Astrocyte (in vitro differentiated cells and primary cell): ENCODE results near the gene SLC26A6. TPM values are rescaled to one million over a fixed set of nuclear protein-coding genes. Genes with fewer than 3 reads are reported as not detected.

Source experiments
- DNase-seq: peaks from one replicate; pipeline ENCODE4 v3.0.0-alpha.2; 2010; ENCODE audit warnings: low read depth
- FAIRE-seq: peaks from 2 replicates; lab custom pipeline; 2011; peaks lifted over from hg19 to GRCh38; lab: Jason Lieb, UNC
- H2AFZ ChIP-seq: 2 replicates; pipeline ENCODE4 v1.6.0; 2012; ENCODE audit warnings: low read depth, low read length, inconsistent platforms
- H3K27ac ChIP-seq: 2 replicates; pipeline ENCODE4 v1.5.1; 2011; ENCODE audit warnings: low read depth, low read length, inconsistent platforms
- H3K27me3 ChIP-seq: 2 replicates; pipeline ENCODE4 v1.6.0; 2011; ENCODE audit warnings: low read length, inconsistent platforms; ENCODE audit not compliant: insufficient read depth
- H3K36me3 ChIP-seq: 2 replicates; pipeline ENCODE4 v1.5.1; 2011; ENCODE audit warnings: low read length, inconsistent platforms; ENCODE audit not compliant: insufficient read depth
- H3K4me1 ChIP-seq: 2 replicates; pipeline ENCODE4 v1.5.1; 2011; ENCODE audit warnings: low read length, inconsistent platforms; ENCODE audit not compliant: insufficient read depth
- H3K4me2 ChIP-seq: 2 replicates; pipeline ENCODE4 v1.6.0; 2012; ENCODE audit warnings: low read length, inconsistent platforms
- H3K4me3 ChIP-seq: 2 replicates; pipeline ENCODE4 v1.5.1; 2011; ENCODE audit warnings: low read depth, mild to moderate bottlenecking, low read length, inconsistent platforms; ENCODE audit not compliant: insufficient read depth
- H3K79me2 ChIP-seq: 2 replicates; pipeline ENCODE4 v1.6.0; 2012; ENCODE audit warnings: mild to moderate bottlenecking, low read length, inconsistent platforms; ENCODE audit not compliant: insufficient read depth
- H3K9ac ChIP-seq: 2 replicates; pipeline ENCODE4 v1.6.0; 2012; ENCODE audit warnings: mild to moderate bottlenecking, low read length, inconsistent platforms
- H3K9me3 ChIP-seq: 2 replicates; pipeline ENCODE4 v1.5.1; 2012; ENCODE audit warnings: low read depth, mild to moderate bottlenecking, low read length, inconsistent platforms; ENCODE audit not compliant: insufficient read depth
- H4K20me1 ChIP-seq: 2 replicates; pipeline ENCODE4 v1.6.0; 2012; ENCODE audit warnings: low read length, inconsistent platforms; ENCODE audit not compliant: insufficient read depth
- H3K27ac Mint-ChIP-seq: one replicate; pipeline ENCODE4 v1.8.0; 2021; ENCODE audit warnings: mild to moderate bottlenecking, mixed read lengths; ENCODE audit not compliant: unreplicated experiment
- H3K27me3 Mint-ChIP-seq: one replicate; pipeline ENCODE4 v1.8.0; 2021; ENCODE audit warnings: low read depth, mixed read lengths; ENCODE audit not compliant: unreplicated experiment
- H3K36me3 Mint-ChIP-seq: one replicate; pipeline ENCODE4 v1.8.0; 2021; ENCODE audit warnings: low read depth, mixed read lengths; ENCODE audit not compliant: unreplicated experiment
- H3K4me1 Mint-ChIP-seq: one replicate; pipeline ENCODE4 v1.8.0; 2021; ENCODE audit warnings: low read depth, mixed read lengths; ENCODE audit not compliant: unreplicated experiment
- H3K4me3 Mint-ChIP-seq: one replicate; pipeline ENCODE4 v1.8.0; 2021; ENCODE audit warnings: mild to moderate bottlenecking, moderate library complexity, mixed read lengths; ENCODE audit not compliant: unreplicated experiment
- H3K9me3 Mint-ChIP-seq: one replicate; pipeline ENCODE4 v1.8.0; 2021; ENCODE audit warnings: mild to moderate bottlenecking, mixed read lengths; ENCODE audit not compliant: unreplicated experiment
- CTCF ChIP-seq: IDR thresholded peaks from 2 replicates; pipeline ENCODE4 v1.5.1; 2011; ENCODE audit warnings: low read depth, mild to moderate bottlenecking, inconsistent platforms, low read length, moderate library complexity; ENCODE audit not compliant: insufficient read depth
- EZH2 ChIP-seq: IDR thresholded peaks from 2 replicates; pipeline ENCODE4 v1.6.1; 2012; ENCODE audit warnings: mild to moderate bottlenecking, low read length, inconsistent platforms; ENCODE audit not compliant: insufficient read depth
- total RNA-seq: library from RNA; stranded (reverse); gene quantifications from 2 replicates; pipeline ENCODE4 v1.2.1, GENCODE V29; 2021

SLC26A6 gene
- total RNA-seq, 1 donor from 2014 or later = 32.0 TPM

- no peak overlapping the region for H3K27ac Mint-ChIP-seq
- no peaks in the 10 kb centered on the region for H3K9me3 Mint-ChIP-seq
- Histone ChIP-seq H3K4me1 (peaks cover 28% of the 10 kb centered on the region), H4K20me1 (peaks cover 18% of the 10 kb centered on the region), H3K4me2 (no peak overlapping the region), H3K36me3 (peaks cover 11% of the 10 kb centered on the region), H3K27ac (no peak overlapping the region), H3K4me3 (no peak overlapping the region), H3K9me3 (no peaks in the 10 kb centered on the region), H3K27me3 (no peaks in the 10 kb centered on the region), H3K9ac (no peak overlapping the region), H3K79me2 (peaks cover 8% of the 10 kb centered on the region), H2AFZ (no peak overlapping the region)
- peaks cover 15% of the 10 kb centered on the region for H3K4me1 Mint-ChIP-seq
- TF ChIP-seq EZH2 (no peak), CTCF (no peak)
- FAIRE-seq = no peak
- no peak overlapping the region for H3K4me3 Mint-ChIP-seq
- no peaks in the 10 kb centered on the region for H3K27me3 Mint-ChIP-seq
- peaks cover 37% of the 10 kb centered on the region for H3K36me3 Mint-ChIP-seq
- no peak for DNase-seq
These were observed 46.2 kb upstream of the SLC26A6 start for GRCh38 chr3:48681541-48681880.

GRCh38 chr3:48680811-48681540, 45.7 kb upstream of the SLC26A6 start:
- peak overlapping the region; percentile 54 for H3K4me3 Mint-ChIP-seq
- Histone ChIP-seq H3K4me3 (no peak overlapping the region), H3K27me3 (no peaks in the 10 kb centered on the region), H3K4me2 (no peak overlapping the region), H2AFZ (no peak overlapping the region), H3K4me1 (peaks cover 23% of the 10 kb centered on the region), H3K27ac (no peak overlapping the region), H3K9me3 (no peaks in the 10 kb centered on the region), H3K36me3 (peaks cover 11% of the 10 kb centered on the region), H3K9ac (no peak overlapping the region), H4K20me1 (peaks cover 15% of the 10 kb centered on the region), H3K79me2 (peaks cover 8% of the 10 kb centered on the region)
- DNase-seq (no peak), FAIRE-seq (no peak)
- peaks cover 37% of the 10 kb centered on the region for H3K36me3 Mint-ChIP-seq
- peaks cover 13% of the 10 kb centered on the region for H3K4me1 Mint-ChIP-seq
- H3K27ac Mint-ChIP-seq = no peak overlapping the region
- TF ChIP-seq CTCF = no peak
- TF ChIP-seq EZH2 = no peak
- no peaks in the 10 kb centered on the region for H3K27me3 Mint-ChIP-seq
- no peaks in the 10 kb centered on the region for H3K9me3 Mint-ChIP-seq
